Measurements from ENCODE around the gene TRIM72.
"Not testable (repeated sequence)": the region's sequence is repeated elsewhere in the genome, so short reads cannot be mapped to it uniquely, and the experiment has no call there.

TRIM72 gene

GRCh38 chr16:31216422-31217135 is 2.7 kb downstream of the TRIM72 start, which contains the start of gene PYDC1:
Gene PYDC1 (minus strand): TSS chr16:31217135. CDS start chr16:31217028, 107 bp downstream.
- no peak for FAIRE-seq

- FAIRE-seq = no peak
Observed at GRCh38 chr16:31217136-31217530, 3.2 kb downstream of the TRIM72 start.

DNA sequence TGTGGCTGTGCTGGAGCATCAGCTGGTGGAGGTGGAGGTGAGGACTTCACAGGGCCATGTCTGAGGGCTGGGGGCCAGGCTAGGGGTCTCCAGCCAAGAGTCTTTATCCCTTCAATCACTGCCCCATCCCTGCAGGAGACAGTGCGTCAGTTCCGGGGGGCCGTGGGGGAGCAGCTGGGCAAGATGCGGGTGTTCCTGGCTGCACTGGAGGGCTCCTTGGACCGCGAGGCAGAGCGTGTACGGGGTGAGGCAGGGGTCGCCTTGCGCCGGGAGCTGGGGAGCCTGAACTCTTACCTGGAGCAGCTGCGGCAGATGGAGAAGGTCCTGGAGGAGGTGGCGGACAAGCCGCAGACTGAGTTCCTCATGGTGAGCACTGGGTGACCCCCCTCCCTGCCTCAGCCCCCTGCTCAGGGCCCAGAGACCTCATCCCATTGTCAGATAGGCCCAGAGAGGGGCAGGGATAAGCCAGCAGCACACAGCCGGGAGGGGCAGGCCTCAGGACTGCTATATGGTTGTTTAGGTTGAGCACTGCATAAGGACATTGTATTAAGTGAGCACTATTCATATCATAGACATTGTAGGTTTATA is 5.3 kb downstream of the TRIM72 start:
- FAIRE-seq = no peak

GRCh38 chr16:31221357-31222160 is 7.6 kb downstream of the TRIM72 start:
- no peak for FAIRE-seq

DNA sequence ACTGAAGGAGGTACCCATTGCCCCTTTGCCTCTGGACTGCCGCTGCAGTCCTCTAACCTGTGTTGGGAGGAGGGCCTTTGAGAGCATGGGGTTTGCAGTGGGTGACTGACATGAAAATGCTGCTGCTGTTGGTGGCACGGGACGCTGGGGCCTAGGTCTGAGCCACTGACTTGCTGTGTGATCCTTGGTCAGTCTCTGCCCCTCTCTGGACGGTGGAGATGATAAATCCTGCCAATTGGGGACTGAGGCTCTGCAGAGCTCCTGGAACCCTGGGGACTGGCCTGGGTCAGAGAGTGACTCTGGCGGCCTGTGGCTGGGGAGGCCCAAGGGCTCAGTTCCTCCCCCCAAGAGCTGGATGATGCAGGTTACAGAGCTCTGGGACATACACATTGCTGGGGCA is 9.1 kb downstream of the TRIM72 start:
- FAIRE-seq = no peak

GRCh38 chr16:31224092-31224955 is 10.4 kb downstream of the TRIM72 start:
- FAIRE-seq = no peak

GRCh38 chr16:31225193-31225592 is 11.3 kb downstream of the TRIM72 start:
- no peak for FAIRE-seq

DNA sequence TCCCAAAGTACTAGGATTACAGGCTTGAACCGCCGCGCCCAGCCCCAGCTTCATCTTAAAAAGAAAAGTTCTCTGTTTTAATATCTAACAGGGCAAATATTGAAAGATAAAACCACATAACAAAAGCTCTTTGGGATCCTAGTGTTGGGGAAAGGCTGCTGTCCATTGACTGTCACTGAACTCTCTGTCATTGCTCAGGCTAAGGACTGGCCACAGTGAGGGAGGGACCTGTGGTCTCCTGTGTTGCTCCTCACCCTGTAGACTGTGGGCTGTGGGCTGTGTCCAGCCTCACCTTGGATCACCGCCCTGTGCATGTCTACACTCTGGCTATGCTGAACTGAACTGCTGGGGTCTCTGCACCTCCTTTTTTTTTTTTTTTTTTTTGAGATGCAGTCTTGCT is 14.3 kb downstream of the TRIM72 start:
- no peak for FAIRE-seq

DNA sequence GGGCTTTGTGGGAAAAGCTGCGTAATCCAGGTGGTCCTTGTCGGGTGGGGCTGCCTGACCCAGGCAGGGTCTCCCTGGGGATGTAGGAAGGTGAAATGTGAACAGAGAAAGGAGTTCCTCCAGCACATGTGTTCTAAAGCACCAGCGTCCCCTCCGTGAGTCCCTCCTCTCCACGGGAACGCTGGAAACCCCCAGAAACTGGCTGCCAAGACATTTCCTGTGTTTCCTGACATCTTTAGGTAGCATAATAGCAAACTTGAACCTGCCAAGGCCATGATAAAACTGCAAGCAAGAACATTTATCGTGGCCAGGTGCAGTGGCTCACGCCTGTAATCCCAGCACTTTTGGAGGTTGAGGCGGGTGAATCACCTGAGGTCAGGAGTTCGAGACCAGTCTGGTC is 15.6 kb downstream of the TRIM72 start:
- FAIRE-seq = no peak

DNA sequence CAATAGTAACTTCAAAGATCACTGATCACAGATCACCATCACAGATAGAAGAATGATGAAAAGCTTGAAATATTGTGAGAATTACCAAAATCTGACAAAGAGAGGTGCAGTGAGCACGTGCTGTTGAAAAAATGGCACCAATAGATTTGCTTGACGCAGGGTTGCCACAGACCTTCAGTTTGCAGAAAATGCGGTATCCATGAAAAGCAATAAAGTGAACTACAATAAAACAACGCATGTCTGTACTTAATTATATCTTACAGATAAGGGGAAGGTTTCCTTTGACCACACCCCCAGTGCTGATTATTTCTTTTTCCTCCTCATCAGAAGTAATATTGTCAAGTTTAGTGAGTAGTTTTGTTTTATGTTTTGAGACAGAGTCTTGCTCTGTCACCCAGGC is 24.1 kb downstream of the TRIM72 start:
- no peak for FAIRE-seq

GRCh38 chr16:31242206-31242605 is 28.3 kb downstream of the TRIM72 start:
- no peak for FAIRE-seq

DNA sequence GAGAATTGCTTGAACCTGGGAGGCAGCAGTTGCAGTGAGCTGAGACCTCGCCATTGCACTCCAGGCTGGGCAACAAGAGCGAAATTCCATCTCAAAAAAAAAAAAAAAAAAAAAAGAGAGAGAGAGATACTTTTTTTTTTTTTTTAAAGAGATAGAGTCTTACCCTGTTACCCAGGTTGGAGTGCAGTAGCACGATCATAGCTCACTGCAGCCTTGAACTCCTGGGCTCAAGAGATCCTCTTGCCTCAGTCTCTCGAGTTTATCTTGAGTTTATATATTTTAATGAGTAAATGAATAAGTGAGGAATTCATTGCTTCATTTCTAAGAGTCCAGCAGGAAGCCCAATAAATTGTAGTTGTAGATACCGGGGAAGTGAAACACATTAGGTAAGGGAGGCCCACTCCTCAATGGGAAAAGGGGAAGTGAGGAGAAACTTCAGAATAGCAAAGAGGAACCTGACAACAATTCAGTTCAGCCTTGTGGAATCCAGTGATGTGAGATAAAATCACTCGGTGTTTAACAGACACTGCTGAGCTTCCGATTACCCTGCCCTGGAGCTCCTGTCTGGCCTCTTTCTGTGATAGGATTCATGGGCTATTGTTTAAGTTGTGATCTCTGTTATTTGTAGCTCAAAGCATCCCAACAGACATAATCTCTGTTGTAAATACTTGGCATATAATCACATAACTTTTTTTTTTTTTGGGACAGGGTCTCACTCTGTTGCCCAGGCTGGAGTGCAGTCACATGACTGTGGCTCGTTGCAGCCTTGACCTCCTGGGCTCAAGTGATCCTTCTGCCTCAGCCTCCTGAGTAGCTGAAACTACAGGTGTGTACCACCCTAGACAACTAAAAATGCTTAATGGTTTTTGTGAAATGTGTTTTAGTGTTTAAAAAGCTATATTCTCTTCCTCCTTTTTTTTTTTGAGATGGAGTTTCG is 30.1 kb downstream of the TRIM72 start:
- no peak for FAIRE-seq

DNA sequence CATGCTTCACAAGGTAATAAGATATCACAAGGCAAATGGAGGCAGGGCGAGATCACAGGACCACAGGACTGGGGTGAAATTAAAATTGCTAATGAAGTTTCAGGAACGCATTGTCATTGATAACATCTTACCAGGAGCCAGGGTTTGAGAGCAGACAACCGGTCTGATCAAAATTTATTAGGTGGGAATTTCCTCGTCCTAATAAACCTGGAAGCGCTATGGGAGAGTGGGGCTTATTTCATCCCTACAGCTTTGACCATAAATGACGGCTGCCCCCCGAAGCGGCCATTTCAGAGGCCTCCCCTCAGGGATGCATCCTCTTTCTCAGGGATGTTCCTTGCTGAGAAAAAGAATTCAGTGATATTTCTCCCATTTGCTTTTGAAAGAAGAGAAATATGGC is 31.7 kb downstream of the TRIM72 start:
- FAIRE-seq = not testable (repeated sequence)

DNA sequence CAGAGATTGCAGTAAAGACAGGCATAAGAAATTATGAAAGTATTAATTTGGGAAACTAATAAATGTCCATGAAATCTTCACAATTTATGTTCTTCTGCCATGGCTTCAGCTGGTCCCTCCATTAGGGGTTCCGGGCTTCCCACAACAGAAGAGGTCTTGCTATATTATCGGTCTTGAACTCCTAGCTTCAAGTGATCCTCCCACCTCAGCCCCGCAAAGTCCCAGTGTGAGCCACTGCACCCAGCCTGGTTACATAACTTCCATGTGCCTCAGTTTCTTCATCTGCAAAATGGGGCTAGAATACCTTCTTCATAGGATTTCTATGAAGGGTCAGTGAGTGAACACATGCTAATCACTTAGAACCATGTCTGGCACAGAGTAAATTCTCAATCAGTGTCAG is 32.4 kb downstream of the TRIM72 start:
- no peak for FAIRE-seq

DNA sequence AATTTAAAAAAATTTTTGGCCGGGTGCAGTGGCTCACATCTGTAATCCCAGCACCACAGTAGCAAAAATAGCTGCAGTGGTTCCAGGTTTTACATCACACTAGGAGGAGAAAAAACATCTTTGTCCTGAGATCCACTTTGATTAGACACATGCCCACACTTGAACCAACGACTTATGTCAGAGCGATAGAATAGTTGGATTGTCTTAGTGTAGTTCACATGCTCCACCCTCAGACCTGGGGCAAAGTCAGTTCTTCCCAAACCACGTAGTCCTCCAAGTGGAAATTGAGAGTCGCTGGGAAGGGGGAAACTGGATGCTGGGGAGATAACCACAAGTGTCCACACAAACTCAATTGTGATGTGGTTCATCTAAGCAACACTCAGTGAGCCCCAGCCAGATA is 34.4 kb downstream of the TRIM72 start:
- no peak for FAIRE-seq

DNA sequence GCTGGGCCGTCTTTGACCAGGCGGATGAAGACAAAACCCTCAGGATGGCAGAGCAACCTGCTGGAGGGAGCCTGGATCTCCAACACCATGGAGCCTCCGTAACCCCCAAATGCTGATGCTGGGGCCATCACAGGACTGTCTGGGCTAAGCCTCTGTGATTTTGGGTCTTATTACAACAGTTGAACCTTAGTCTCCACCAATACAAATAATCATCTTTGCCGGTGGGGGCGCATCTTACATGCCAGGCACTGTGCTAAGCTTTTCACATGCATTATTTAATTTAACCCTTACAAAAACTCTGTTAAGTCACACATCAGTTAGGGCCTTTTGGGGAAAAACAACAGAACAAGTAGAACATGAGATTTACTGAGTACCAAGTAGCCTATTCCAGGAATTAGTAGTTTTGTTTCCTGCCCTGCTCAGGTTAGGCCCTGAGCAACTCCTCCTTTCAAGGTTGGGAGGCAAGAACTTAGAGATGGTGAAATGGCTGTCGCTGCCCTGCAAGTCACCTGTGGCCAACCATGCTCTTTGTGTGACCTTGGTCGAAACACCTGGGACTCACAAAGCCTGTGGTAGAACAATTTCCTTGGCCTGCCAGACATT is 37.0 kb downstream of the TRIM72 start:
- FAIRE-seq = no peak

- FAIRE-seq = no peak
Observed at GRCh38 chr16:31251435-31251834, 37.5 kb downstream of the TRIM72 start.

DNA sequence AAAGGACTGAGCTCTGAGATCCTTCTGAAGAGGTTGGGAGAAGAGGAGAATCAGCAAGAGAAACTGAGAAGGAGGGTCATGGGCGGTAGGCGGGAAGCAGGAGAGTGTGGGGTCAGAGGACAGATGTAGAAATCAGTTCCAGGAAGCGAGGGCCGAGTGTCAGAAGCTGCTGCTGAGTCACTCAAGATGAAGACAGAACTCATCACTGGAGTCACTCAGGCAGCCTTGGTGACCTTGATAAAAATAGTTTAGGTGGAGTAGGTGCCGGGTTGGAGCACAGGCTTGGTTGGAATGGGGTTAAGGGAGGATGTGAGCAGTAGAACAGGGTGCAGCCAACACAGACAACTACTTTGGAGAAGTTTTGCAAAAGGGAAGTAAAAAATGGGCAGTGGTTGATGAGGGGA is 39.7 kb downstream of the TRIM72 start:
- FAIRE-seq = no peak

DNA sequence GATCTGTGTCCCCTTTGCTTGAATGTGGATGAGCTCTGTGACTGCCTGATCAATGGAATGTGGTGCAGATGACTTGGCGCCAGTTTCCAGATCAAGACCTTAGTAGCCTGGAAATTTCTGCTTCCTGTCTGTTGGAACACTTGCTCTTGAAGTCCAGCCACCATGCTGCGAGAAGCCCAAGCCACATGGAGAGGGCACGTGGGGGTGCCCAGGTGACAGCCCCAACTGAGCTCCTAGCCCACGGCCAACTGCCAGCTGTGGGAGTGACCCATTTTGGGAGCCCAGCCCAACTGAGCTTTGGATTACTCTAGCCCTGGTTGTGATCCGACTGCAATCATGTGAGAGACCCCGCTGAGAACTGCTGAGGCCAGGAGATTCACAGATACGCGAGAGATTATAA is 42.5 kb downstream of the TRIM72 start:
- FAIRE-seq = no peak

GRCh38 chr16:31258366-31258765 is 44.4 kb downstream of the TRIM72 start:
- no peak for FAIRE-seq

Data from endometrium (tissue), 2 donors.